ENCODE results near the gene PRM2.

PRM2 gene

GRCh38 chr16:11276896-11277593 lies 765 bp upstream of the PRM2 start:
- ChIA-PET CTCF (interaction anchor here (0.6 to 0.9 kb wide), 3 partner anchors 22 to 1021 kb away, joined by 3 to 6 read pairs (median 4); no protein-coding TSS in a partner anchor), POLR2A (ENCODE audit: low non-redundant PET) (no interaction called here)
- no peak for TF ChIP-seq CTCF (conservative IDR thresholded peaks at IDR 0.05; ENCODE audit: low read depth)
- no peak for DNase-seq (ENCODE audit: low spot score)
- no peak overlapping the region for H3K27ac ChIP-seq

- POLR2A ChIA-PET (ENCODE audit: low non-redundant PET), result no interaction called here
- no peak overlapping the region for H3K27ac ChIP-seq
- CTCF ChIA-PET, result no interaction called here
- no peak for DNase-seq (ENCODE audit: low spot score)
- TF ChIP-seq CTCF (conservative IDR thresholded peaks at IDR 0.05; ENCODE audit: low read depth), result no peak
Measured at GRCh38 chr16:11274964-11275363, 1.3 kb downstream of the PRM2 start.

GRCh38 chr16:11273721-11274324 lies 2.5 kb downstream of the PRM2 start:
- no peak overlapping the region for H3K27ac ChIP-seq
- ChIA-PET CTCF (interaction anchor here (1.1 kb wide), 1 partner anchor 310 kb away, joined by 3 read pairs; no protein-coding TSS in a partner anchor), POLR2A (ENCODE audit: low non-redundant PET) (no interaction called here)
- no peak for DNase-seq (ENCODE audit: low spot score)
- no peak for TF ChIP-seq CTCF (conservative IDR thresholded peaks at IDR 0.05; ENCODE audit: low read depth)

- CTCF ChIA-PET, result interaction anchor here (1.1 kb wide), 1 partner anchor 309 kb away, joined by 3 read pairs; no protein-coding TSS in a partner anchor
- no peak for TF ChIP-seq CTCF (conservative IDR thresholded peaks at IDR 0.05; ENCODE audit: low read depth)
- no peak within 1 kb of the TSS for H3K27ac ChIP-seq
- POLR2A ChIA-PET (ENCODE audit: low non-redundant PET), result no interaction called here
- no peak for DNase-seq (ENCODE audit: low spot score)
Measured at GRCh38 chr16:11272921-11273720, 3.2 kb downstream of the PRM2 start, which contains the start of gene PRM3. Gene PRM3 (minus strand): TSS chr16:11273629. CDS start chr16:11273595, 34 bp downstream.

GRCh38 chr16:11272484-11272883 lies 3.8 kb downstream of the PRM2 start:
- no peak overlapping the region for H3K27ac ChIP-seq
- no peak for TF ChIP-seq CTCF (conservative IDR thresholded peaks at IDR 0.05; ENCODE audit: low read depth)
- ChIA-PET CTCF (no interaction called here), POLR2A (ENCODE audit: low non-redundant PET) (no interaction called here)
- no peak for DNase-seq (ENCODE audit: low spot score)

- CTCF ChIA-PET, result interaction anchor here (2.0 kb wide), 1 partner anchor 16 kb away, joined by 4 read pairs; the partner anchor contains the start of gene SOCS1
- DNase-seq (ENCODE audit: low spot score), result no peak
Measured at GRCh38 chr16:11271610-11272009, 4.7 kb downstream of the PRM2 start.

More at GRCh38 chr16:11271610-11272009, 4.7 kb downstream of the PRM2 start:
- no peak overlapping the region for H3K27ac ChIP-seq
- POLR2A ChIA-PET (ENCODE audit: low non-redundant PET), result no interaction called here
- TF ChIP-seq CTCF (conservative IDR thresholded peaks at IDR 0.05; ENCODE audit: low read depth), result no peak
